Calu3 (cell line): ENCODE data around the gene PVALB. TPM values are rescaled to one million over a fixed set of nuclear protein-coding genes. Genes with fewer than 3 reads are reported as not detected.

Experiments
- BruUV-seq: library from RNA; stranded (reverse); fragments of 400-500 nt; replicated peaks from 2 replicates; lab custom pipeline; 2021; lab: Mats Ljungman, UMichigan
- CTCF ChIA-PET: fragments of 300-600 bp; sonication (Branson Sonifier 250); formaldehyde crosslinking; loops from one replicate; lab custom pipeline; 2022; ENCODE audit warnings: antibody characterized with exemption; lab: Charles Lee
- DNase-seq: peaks from one replicate; pipeline ENCODE4 v3.0.0; 2022
- H3K27ac Mint-ChIP-seq: one replicate; pipeline ENCODE4 v1.8.0; 2022; ENCODE audit warnings: mixed read lengths; ENCODE audit not compliant: unreplicated experiment
- H3K27me3 Mint-ChIP-seq: one replicate; pipeline ENCODE4 v1.8.0; 2022; ENCODE audit warnings: mixed read lengths; ENCODE audit not compliant: unreplicated experiment
- H3K36me3 Mint-ChIP-seq: one replicate; pipeline ENCODE4 v1.8.0; 2022; ENCODE audit warnings: mild to moderate bottlenecking, moderate library complexity, mixed read lengths; ENCODE audit not compliant: insufficient read depth, unreplicated experiment
- H3K4me1 Mint-ChIP-seq: one replicate; pipeline ENCODE4 v1.8.0; 2022; ENCODE audit warnings: mild to moderate bottlenecking, low read depth, mixed read lengths; ENCODE audit not compliant: unreplicated experiment
- H3K4me3 Mint-ChIP-seq: one replicate; pipeline ENCODE4 v1.8.0; 2022; ENCODE audit warnings: mild to moderate bottlenecking, low read depth, moderate library complexity, mixed read lengths; ENCODE audit not compliant: unreplicated experiment
- H3K9me3 Mint-ChIP-seq: one replicate; pipeline ENCODE4 v1.8.0; 2022; ENCODE audit warnings: low read depth, mixed read lengths; ENCODE audit not compliant: unreplicated experiment
- CTCF ChIP-seq: fragments of 200-600 bp; IDR thresholded peaks from one replicate; pipeline ENCODE4 v1.8.0; 2022; ENCODE audit warnings: antibody characterized with exemption; ENCODE audit not compliant: unreplicated experiment
- intact Hi-C: fragments of 100-400 bp; cut with micrococcal nuclease; formaldehyde crosslinking; loops from one replicate; pipeline ENCODE4 v1.10.0; 2022; ENCODE audit not compliant: unreplicated experiment
- total RNA-seq: library from RNA; stranded (reverse); gene quantifications from 2 replicates; pipeline ENCODE4 v1.2.3, GENCODE V29; 2022

The PVALB gene
- total RNA-seq, 1 experiment from 2014 or later = not detected

GRCh38 chr22:36768616-36769015, 48.2 kb downstream of the PVALB start:
- TF ChIP-seq CTCF = no peak
- CTCF ChIA-PET = no interaction called here
- Mint-ChIP-seq H3K36me3 (no peaks in the 10 kb centered on the region), H3K27me3 (no peaks in the 10 kb centered on the region), H3K4me3 (no peak overlapping the region), H3K9me3 (no peaks in the 10 kb centered on the region), H3K4me1 (peaks cover 5% of the 10 kb centered on the region), H3K27ac (no peak overlapping the region)
- no TSS peak for BruUV-seq
- DNase-seq = no peak
- intact Hi-C loops = no loop called here

- no peak for TF ChIP-seq CTCF
- no peak for DNase-seq
- H3K27ac Mint-ChIP-seq = no peak overlapping the region
- intact Hi-C loops = no loop called here
- H3K4me1 Mint-ChIP-seq = peaks cover 8% of the 10 kb centered on the region
- H3K36me3 Mint-ChIP-seq = no peaks in the 10 kb centered on the region
- BruUV-seq = no TSS peak
- H3K9me3 Mint-ChIP-seq = no peaks in the 10 kb centered on the region
- CTCF ChIA-PET = no interaction called here
- H3K4me3 Mint-ChIP-seq = no peak overlapping the region
- H3K27me3 Mint-ChIP-seq = no peaks in the 10 kb centered on the region
Measured at GRCh38 chr22:36768141-36768540, 48.7 kb downstream of the PVALB start.

- CTCF ChIA-PET = no interaction called here
- Mint-ChIP-seq H3K27me3 (no peaks in the 10 kb centered on the region), H3K27ac (no peak overlapping the region), H3K36me3 (no peaks in the 10 kb centered on the region), H3K4me1 (peaks cover 8% of the 10 kb centered on the region), H3K4me3 (no peak overlapping the region), H3K9me3 (no peaks in the 10 kb centered on the region)
- DNase-seq = no peak
- BruUV-seq = no TSS peak
- no peak for TF ChIP-seq CTCF
- intact Hi-C loops = no loop called here
Measured at GRCh38 chr22:36767035-36767775, 49.6 kb downstream of the PVALB start.

GRCh38 chr22:36765943-36766450, 50.8 kb downstream of the PVALB start:
- CTCF ChIA-PET = no interaction called here
- no peak overlapping the region for H3K27ac Mint-ChIP-seq
- H3K4me1 Mint-ChIP-seq = peaks cover 8% of the 10 kb centered on the region
- no peaks in the 10 kb centered on the region for H3K9me3 Mint-ChIP-seq
- H3K36me3 Mint-ChIP-seq = no peaks in the 10 kb centered on the region
- H3K4me3 Mint-ChIP-seq = no peak overlapping the region
- TF ChIP-seq CTCF = no peak
- DNase-seq = no peak
- BruUV-seq = no TSS peak
- intact Hi-C loops = no loop called here
- no peaks in the 10 kb centered on the region for H3K27me3 Mint-ChIP-seq
